Trophoblast cell (in vitro differentiated cells and primary cell): ENCODE data around the gene CPN2.

Source experiments
- DNase-seq, 2 donors: peaks; one replicate each; pipeline ENCODE4 v3.0.0-alpha.2; 2016
- H2AFZ ChIP-seq: 2 replicates; pipeline ENCODE4 v1.6.1; 2013; ENCODE audit warnings: low read length, moderate library complexity, mild to moderate bottlenecking; ENCODE audit not compliant: insufficient read depth, poor library complexity
- H2AK5ac ChIP-seq: 2 replicates; pipeline ENCODE4 v1.6.1; 2013; ENCODE audit warnings: mild to moderate bottlenecking, low read length
- H2BK120ac ChIP-seq: 2 replicates; pipeline ENCODE4 v1.6.1; 2013; ENCODE audit warnings: low read length, mild to moderate bottlenecking, moderate library complexity; ENCODE audit not compliant: insufficient read depth, poor library complexity
- H2BK12ac ChIP-seq: 2 replicates; pipeline ENCODE4 v1.6.1; 2013; ENCODE audit warnings: mild to moderate bottlenecking, low read length, moderate library complexity
- H2BK5ac ChIP-seq: 2 replicates; pipeline ENCODE4 v1.6.1; 2013; ENCODE audit warnings: low read length, low read depth, moderate library complexity, mild to moderate bottlenecking; ENCODE audit not compliant: poor library complexity
- H3K14ac ChIP-seq: 2 replicates; pipeline ENCODE4 v1.6.1; 2013; ENCODE audit warnings: mild to moderate bottlenecking, low read length
- H3K18ac ChIP-seq: 2 replicates; pipeline ENCODE4 v1.6.1; 2013; ENCODE audit warnings: mild to moderate bottlenecking, low read length
- H3K23ac ChIP-seq: 2 replicates; pipeline ENCODE4 v1.6.1; 2013; ENCODE audit warnings: low read length
- H3K27ac ChIP-seq: 2 replicates; pipeline ENCODE4 v1.5.1; 2013; ENCODE audit warnings: low read depth, mild to moderate bottlenecking, inconsistent platforms, low read length, moderate library complexity
- H3K27me3 ChIP-seq: 2 replicates; pipeline ENCODE4 v1.6.1; 2013; ENCODE audit warnings: inconsistent platforms, mild to moderate bottlenecking, low read length, moderate library complexity; ENCODE audit not compliant: insufficient read depth
- H3K36me3 ChIP-seq, 2 experiments: 1 replicate in 1 of 2; 2 replicates in 1 of 2; pipeline ENCODE4 v1.6.1; 2013; ENCODE audit warnings: low read length in 2 of 2, mild to moderate bottlenecking in 2 of 2, moderate library complexity in 1 of 2; ENCODE audit not compliant: insufficient read depth in 2 of 2, control insufficient read depth in 1 of 2
- H3K4ac ChIP-seq: 2 replicates; pipeline ENCODE4 v1.6.1; 2013; ENCODE audit warnings: low read depth, mild to moderate bottlenecking, low read length, moderate library complexity
- H3K4me1 ChIP-seq, 2 experiments: 1 replicate in 1 of 2; 2 replicates in 1 of 2; pipeline ENCODE4 v1.6.1; 2013; ENCODE audit warnings: low read length in 2 of 2, mild to moderate bottlenecking in 2 of 2, moderate library complexity in 1 of 2; ENCODE audit not compliant: insufficient read depth in 2 of 2, control insufficient read depth in 1 of 2
- H3K4me2 ChIP-seq: 2 replicates; pipeline ENCODE4 v1.6.1; 2013; ENCODE audit warnings: inconsistent platforms, mild to moderate bottlenecking, low read length, moderate library complexity
- H3K4me3 ChIP-seq: 2 replicates; pipeline ENCODE4 v1.5.1; 2013; ENCODE audit warnings: mild to moderate bottlenecking, low read depth, low read length, inconsistent platforms
- H3K79me1 ChIP-seq: one replicate; pipeline ENCODE4 v1.6.1; 2013; ENCODE audit warnings: low read length
- H3K79me2 ChIP-seq: 2 replicates; pipeline ENCODE4 v1.6.1; 2013; ENCODE audit warnings: low read length, mild to moderate bottlenecking; ENCODE audit not compliant: control insufficient read depth, insufficient read depth, poor library complexity
- H3K9ac ChIP-seq: 2 replicates; pipeline ENCODE4 v1.6.1; 2013; ENCODE audit warnings: mild to moderate bottlenecking, low read length
- H3K9me3 ChIP-seq: 2 replicates; pipeline ENCODE4 v1.6.1; 2013; ENCODE audit warnings: low read depth, mild to moderate bottlenecking, control low read depth, inconsistent platforms, low read length; ENCODE audit not compliant: insufficient read depth
- H4K12ac ChIP-seq: 2 replicates; pipeline ENCODE4 v1.6.1; 2013; ENCODE audit warnings: low read depth, mild to moderate bottlenecking, low read length, moderate library complexity
- H4K8ac ChIP-seq: 2 replicates; pipeline ENCODE4 v1.6.1; 2013; ENCODE audit warnings: low read depth, mild to moderate bottlenecking, low read length, moderate library complexity
- H4K91ac ChIP-seq: one replicate; pipeline ENCODE4 v1.6.1; 2013; ENCODE audit warnings: low read depth, mild to moderate bottlenecking, low read length, moderate library complexity
- WGBS: extraction: QIAGEN DNeasy Blood & Tissue Kit; methylation state at CpG from one replicate; pipeline ENCODE4 v1.1.7; 2013; ENCODE audit warnings: missing lambda C conversion rate; ENCODE audit not compliant: insufficient read length, insufficient coverage; ENCODE audit errors: extremely low coverage; 5-methylcytosine and 5-hydroxymethylcytosine counted together

Gene CPN2

DNA sequence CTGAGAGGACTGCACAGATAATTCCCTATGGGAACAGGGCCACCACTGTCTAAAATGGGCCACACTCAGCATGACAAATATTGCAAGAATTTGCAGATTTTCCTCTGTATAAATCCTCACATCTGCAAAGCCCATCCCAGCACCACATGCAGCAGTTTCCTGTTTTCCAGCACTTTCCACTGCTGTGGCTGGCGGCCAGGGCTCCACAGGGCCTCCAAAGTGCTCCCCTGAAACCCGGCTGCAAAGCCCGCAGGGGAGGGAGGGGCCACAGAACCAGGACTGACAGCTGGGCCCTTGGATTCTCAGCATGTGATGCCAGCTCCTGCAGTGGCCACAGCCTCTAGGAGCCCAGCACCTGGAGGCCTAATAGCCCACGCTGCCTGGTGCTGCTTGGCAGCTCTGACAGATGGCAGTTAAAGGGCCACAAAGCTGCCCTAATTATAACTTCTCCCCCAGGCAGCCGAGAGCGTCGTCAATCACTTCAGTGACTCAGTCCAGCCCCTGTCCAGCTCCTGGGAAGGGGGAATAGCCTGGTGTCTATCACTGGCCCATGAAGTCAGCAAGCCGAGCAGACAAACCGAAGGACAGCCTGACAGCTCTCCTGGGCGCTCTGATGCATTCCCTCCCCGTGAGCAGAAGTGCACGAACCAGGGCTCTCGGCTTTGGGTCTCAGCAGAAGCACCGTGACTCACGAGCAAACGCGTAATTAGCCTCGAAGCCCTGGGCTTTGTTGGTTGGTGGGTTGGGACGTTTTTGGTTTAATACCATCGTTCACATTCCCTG, 13.7 kb upstream of the CPN2 start:
- Histone ChIP-seq H4K91ac (no peak overlapping the region), H2AK5ac (no peak overlapping the region), H4K8ac (no peak overlapping the region), H2BK12ac (no peak overlapping the region), H3K9me3 (peaks cover 2% of the 10 kb centered on the region), H3K4me1 (peaks cover 3 to 14% of the 10 kb centered on the region in 2 experiments), H3K9ac (no peak overlapping the region), H3K4ac (no peak overlapping the region), H3K23ac (no peak overlapping the region), H2BK5ac (no peak overlapping the region), H3K4me3 (no peak overlapping the region), H2AFZ (no peak overlapping the region), H3K18ac (no peak overlapping the region), H3K27me3 (no peaks in the 10 kb centered on the region), H4K12ac (no peak overlapping the region), H3K36me3 (no peaks in the 10 kb centered on the region), H2BK120ac (no peak overlapping the region), H3K79me1 (no peaks in the 10 kb centered on the region), H3K79me2 (no peaks in the 10 kb centered on the region), H3K4me2 (peak overlapping the region; percentile 15), H3K14ac (no peak overlapping the region), H3K27ac (no peak overlapping the region)
- peak; percentile 33 to 38 for DNase-seq
- no CpG with 5 or more reads among the region's 20 CpGs for WGBS

DNA sequence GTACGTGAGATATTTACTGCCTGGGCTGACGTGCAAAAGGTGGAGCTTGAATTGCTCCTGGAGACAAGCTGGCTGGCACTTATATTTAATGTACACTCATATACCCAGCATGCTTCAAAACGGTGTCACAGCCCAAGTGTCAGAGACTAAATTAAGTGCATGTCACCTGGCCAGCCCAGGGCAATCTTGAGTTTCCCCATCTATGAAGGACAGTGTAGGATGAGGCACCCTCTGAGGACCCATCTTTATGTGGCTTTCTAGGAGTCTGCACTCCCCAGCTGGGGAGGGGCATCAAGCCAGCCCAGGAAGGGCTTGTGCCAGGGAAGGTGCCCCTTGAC, 13.2 kb upstream of the CPN2 start:
- Histone ChIP-seq H3K18ac (no peak overlapping the region), H3K14ac (no peak overlapping the region), H3K4me3 (no peak overlapping the region), H3K79me1 (no peaks in the 10 kb centered on the region), H2AFZ (no peak overlapping the region), H3K9ac (no peak overlapping the region), H3K27ac (no peak overlapping the region), H3K27me3 (no peaks in the 10 kb centered on the region), H4K12ac (no peak overlapping the region), H2BK12ac (no peak overlapping the region), H3K4ac (no peak overlapping the region), H3K79me2 (no peaks in the 10 kb centered on the region), H3K4me1 (peaks cover 3 to 14% of the 10 kb centered on the region in 2 experiments), H4K8ac (no peak overlapping the region), H4K91ac (no peak overlapping the region), H2BK5ac (no peak overlapping the region), H2AK5ac (no peak overlapping the region), H3K9me3 (peaks cover 5% of the 10 kb centered on the region), H3K23ac (no peak overlapping the region), H2BK120ac (no peak overlapping the region), H3K4me2 (no peak overlapping the region), H3K36me3 (no peaks in the 10 kb centered on the region)
- WGBS: no CpG with 5 or more reads among the region's 3 CpGs
- no peak for DNase-seq

GRCh38 chr3:194360568-194360967, 9.4 kb upstream of the CPN2 start:
- peak; percentile 61 to 82 for DNase-seq
- no CpG with 5 or more reads among the region's 18 CpGs for WGBS
- H2BK12ac ChIP-seq: no peak overlapping the region
- no peak overlapping the region for H3K4me3 ChIP-seq
- no peak overlapping the region for H3K4me2 ChIP-seq
- no peaks in the 10 kb centered on the region for H3K27me3 ChIP-seq
- no peak overlapping the region for H3K27ac ChIP-seq
- H3K4ac ChIP-seq: no peak overlapping the region
- no peak overlapping the region for H4K8ac ChIP-seq
- no peak overlapping the region for H2BK5ac ChIP-seq
- H2AK5ac ChIP-seq: no peak overlapping the region
- no peak overlapping the region for H2AFZ ChIP-seq
- H3K79me2 ChIP-seq: no peaks in the 10 kb centered on the region
- no peak overlapping the region for H3K9ac ChIP-seq
- no peak overlapping the region for H3K14ac ChIP-seq
- H3K79me1 ChIP-seq: no peaks in the 10 kb centered on the region
- H3K23ac ChIP-seq: no peak overlapping the region
- no peak overlapping the region for H2BK120ac ChIP-seq
- H3K36me3 ChIP-seq: no peaks in the 10 kb centered on the region
- peaks cover 3 to 11% of the 10 kb centered on the region in 2 experiments for H3K4me1 ChIP-seq
- H3K18ac ChIP-seq: no peak overlapping the region
- peaks cover 9% of the 10 kb centered on the region for H3K9me3 ChIP-seq
- H4K91ac ChIP-seq: no peak overlapping the region
- no peak overlapping the region for H4K12ac ChIP-seq

DNA sequence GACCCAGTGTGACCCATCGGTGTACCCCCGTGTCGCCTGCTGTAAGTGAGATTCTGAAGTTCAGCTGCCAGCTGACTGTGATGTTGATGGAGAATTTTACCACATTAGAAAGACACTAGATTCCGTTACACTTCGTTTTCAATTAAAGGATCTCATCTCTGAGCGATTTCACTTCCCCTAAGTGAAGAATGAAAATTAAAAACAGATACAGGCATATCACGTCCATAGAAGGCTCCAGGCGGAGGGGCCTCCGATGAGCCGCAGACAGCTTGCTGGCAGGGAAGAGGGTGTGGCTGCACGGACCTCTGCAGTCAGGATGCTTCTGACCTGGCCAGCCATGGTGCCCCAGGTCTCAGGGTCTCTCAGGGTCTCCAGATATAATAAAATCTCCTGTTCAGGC, 6.6 kb upstream of the CPN2 start:
- no peak overlapping the region for H2BK12ac ChIP-seq
- no peak overlapping the region for H3K14ac ChIP-seq
- H3K4me1 ChIP-seq: no peaks in the 10 kb centered on the region
- no peaks in the 10 kb centered on the region for H3K79me1 ChIP-seq
- H4K8ac ChIP-seq: no peak overlapping the region
- H4K91ac ChIP-seq: no peak overlapping the region
- no peaks in the 10 kb centered on the region for H3K79me2 ChIP-seq
- H2BK120ac ChIP-seq: no peak overlapping the region
- H2BK5ac ChIP-seq: no peak overlapping the region
- H4K12ac ChIP-seq: no peak overlapping the region
- no peak overlapping the region for H2AFZ ChIP-seq
- WGBS: no CpG with 5 or more reads among the region's 11 CpGs
- no peak overlapping the region for H3K4me3 ChIP-seq
- H3K23ac ChIP-seq: no peak overlapping the region
- no peaks in the 10 kb centered on the region for H3K27me3 ChIP-seq
- H3K27ac ChIP-seq: no peak overlapping the region
- no peak overlapping the region for H2AK5ac ChIP-seq
- no peak overlapping the region for H3K4ac ChIP-seq
- no peak overlapping the region for H3K4me2 ChIP-seq
- no peaks in the 10 kb centered on the region for H3K36me3 ChIP-seq
- H3K9ac ChIP-seq: no peak overlapping the region
- peaks cover 11% of the 10 kb centered on the region for H3K9me3 ChIP-seq
- no peak for DNase-seq
- no peak overlapping the region for H3K18ac ChIP-seq
